Hypothalamus (tissue), 51 donors: ENCODE results near the gene HSDL2.
"Not testable (repeated sequence)": the region's sequence is repeated elsewhere in the genome, so short reads cannot be mapped to it uniquely, and the experiment has no call there.

Source experiments
- DNase-seq, 51 donors: peaks; one replicate each; lab custom pipeline; 2025; lab: John Stamatoyannopoulos, UW

HSDL2 gene

DNA sequence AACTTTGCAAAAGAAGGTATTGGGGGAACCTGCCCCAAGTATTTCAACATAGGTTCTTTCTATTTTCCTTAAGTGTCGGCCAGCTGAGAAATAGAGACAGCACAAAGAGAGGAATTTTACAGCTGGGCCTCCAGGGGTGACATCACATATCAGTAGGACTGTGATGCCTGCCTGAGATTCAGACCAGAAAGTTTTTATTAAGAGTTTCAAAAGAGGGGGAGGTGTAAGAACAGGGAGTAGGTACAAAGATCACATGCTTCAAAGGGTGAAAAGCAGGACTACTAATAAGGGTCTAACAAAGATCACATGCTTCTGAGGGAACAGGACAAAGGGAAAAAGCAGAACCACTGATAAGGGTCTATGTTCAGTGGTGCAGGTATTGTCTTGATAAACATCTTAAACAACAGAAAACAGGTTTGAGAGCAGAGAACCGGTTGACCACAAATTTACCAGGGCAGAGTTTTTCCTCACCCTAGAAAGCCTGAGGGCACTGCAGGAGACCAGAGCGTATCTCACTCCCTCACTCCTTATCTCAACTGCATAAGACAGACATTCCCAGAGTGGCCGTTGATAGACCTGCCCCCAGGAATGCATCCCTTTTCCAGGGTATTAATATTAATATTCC is 12.1 kb downstream of the HSDL2 start:
- DNase-seq, result not testable (repeated sequence)

DNA sequence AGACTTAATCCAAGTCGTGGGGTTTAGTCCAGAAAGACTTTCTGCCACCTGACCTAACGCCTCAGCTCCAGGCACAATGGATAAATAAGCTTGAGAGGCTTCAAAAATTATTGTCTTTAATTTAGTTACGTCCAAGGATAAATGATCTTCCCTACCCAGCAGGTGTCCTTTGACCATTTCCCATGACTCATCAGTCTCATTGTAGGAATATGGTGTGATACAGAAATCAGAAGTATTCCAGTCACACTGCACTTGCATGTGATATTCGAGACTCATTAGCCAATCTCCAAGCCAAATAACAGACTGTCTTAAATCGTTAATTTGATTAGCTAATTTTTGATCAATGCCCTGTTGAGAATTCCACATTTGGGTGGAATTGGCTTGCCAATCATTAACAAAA is 13.2 kb downstream of the HSDL2 start:
- not testable (repeated sequence) for DNase-seq

DNA sequence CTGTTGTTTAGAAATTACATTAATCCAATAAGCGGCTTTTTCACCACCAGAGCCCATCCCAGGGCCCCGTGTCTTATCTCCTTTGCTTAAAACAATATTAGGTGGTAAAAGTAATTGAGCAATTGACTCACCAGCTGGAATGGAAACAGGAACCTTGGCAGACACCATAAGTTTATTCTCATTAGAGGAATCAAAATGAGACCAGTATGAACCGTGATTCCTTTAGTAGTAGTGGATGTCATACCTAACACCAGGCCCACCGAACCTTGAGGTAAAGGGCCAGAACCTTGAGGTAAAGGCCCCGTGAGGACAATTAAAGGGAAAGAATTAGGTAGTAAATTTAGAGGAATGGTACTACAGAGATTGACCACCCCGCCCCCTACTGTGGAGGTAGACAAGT is 16.5 kb downstream of the HSDL2 start:
- no peak for DNase-seq

DNA sequence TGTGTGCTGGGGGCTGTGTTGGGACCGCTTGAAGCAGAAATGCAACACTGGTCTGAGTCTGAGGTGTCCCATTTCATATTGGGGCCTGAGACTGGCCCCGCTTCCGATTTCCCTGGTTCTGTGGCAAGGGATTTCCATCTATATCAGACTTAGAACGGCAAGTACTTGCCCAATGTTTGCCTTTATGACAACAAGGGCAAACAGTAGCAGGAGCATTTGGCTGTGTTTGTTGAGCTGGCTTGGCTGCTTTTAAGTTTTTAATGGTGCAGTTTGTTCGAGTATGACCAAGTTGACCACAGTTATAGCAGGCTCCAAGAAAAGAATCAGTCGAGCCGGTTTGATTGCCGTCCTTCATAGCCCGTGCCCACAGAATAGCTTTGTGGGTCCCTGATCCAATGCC is 17.0 kb downstream of the HSDL2 start:
- DNase-seq, result no peak

DNA sequence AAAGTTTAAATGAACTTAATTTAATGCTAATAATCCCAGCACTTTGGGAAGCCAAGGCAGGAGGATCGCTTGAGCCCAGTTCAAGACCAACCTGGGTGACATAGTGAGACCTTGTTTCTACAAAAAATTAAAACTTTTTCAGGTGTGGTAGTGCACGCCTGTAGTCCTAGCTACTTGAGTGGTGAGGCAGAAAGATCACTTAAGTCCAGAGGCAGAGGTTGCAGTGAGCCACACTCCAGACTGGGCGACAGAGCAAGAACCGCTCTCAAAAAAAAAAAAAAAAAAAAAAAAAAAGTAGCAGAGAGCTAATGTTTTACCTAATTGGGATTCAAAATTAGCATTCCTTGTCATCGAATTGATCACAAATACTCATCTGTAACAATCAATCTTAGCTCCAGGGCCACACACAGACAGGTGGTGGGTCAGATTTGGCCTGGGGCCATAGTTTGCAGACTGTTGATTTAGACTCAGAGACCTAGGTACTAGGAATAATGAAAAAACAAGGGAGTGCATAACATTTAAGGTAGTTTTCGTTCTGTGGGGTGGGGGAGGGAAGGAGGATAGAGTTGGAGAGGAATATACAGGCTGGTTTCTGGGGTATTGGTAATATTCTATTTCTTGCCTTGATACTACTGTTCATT is 21.4 kb downstream of the HSDL2 start:
- DNase-seq, result no peak

DNA sequence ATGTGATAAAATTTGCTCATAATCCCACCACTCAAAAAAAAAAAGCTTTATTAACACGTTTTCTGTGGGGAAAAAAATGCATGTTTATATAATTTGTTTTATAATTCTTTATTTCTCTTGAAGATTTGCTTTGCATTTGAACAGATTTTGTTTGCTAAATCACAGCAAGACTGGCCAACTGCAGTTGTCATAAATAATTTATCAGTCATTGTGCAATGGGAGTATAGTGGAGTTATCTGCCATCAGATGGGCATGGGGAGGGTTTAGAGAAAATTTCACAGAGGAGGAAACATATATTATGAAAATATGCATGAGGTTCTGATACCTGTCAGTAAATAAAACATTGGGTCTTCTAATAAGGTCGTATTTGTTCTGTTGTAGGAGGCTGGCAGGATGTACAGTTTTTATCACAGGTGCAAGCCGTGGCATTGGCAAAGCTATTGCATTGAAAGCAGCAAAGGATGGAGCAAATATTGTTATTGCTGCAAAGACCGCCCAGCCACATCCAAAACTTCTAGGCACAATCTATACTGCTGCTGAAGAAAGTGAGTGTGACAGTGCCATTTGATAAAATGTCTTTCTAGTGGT is 23.8 kb downstream of the HSDL2 start:
- no peak for DNase-seq

DNA sequence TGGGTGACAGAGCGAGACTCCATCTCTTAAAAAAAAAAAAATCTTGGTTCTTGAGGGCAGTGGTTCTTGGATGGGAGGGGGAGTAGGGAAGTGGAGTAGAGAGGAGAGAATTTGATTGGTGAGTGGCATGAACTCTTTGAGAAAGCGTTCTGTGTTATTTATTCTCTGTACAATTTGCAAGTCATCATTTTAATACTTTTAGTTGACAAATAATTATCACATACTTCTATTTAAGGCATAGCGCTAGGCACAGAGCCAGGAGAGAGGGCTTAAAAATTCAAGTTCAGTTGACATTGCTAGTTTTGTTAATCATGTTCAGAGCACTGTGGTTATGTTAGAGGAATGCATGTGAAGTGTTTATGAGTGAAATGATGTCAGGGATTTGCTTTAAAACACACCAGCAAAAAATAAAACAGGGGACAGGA is 24.6 kb downstream of the HSDL2 start:
- DNase-seq, result no peak

DNA sequence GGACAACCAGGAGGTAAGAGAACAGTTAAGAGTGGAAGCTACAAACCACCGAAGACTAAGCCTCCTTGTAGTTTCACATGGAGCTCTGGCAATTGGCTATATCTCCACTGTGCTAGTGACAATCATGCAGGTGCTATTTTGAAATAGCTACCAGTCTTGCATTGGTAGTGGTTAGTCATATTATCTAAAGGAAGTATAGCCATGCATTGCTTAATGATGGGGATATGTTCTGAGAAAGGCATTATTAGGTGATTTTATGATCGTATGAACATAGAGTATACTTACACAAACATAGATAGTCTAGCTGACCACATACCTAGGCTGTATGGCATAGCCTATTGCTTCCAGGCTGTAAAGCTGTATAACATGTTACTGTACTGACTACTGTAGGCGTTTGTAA is 28.4 kb downstream of the HSDL2 start:
- DNase-seq, result no peak

DNA sequence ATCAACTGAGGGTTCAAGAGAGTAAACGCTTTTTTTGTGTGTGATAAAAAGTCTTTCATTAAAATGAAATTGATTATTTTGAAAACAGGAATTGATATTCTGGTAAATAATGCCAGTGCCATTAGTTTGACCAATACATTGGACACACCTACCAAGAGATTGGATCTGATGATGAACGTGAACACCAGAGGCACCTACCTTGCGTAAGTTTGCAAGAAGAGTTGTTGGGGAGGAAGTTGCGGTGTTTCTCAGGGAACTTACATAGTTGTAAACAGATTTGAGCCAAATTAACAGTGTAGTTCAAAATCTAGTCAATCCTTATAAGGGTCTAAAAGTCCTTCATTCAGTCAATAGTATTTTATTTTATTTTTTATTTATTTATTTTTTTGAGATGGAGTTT is 28.9 kb downstream of the HSDL2 start:
- DNase-seq, result no peak

DNA sequence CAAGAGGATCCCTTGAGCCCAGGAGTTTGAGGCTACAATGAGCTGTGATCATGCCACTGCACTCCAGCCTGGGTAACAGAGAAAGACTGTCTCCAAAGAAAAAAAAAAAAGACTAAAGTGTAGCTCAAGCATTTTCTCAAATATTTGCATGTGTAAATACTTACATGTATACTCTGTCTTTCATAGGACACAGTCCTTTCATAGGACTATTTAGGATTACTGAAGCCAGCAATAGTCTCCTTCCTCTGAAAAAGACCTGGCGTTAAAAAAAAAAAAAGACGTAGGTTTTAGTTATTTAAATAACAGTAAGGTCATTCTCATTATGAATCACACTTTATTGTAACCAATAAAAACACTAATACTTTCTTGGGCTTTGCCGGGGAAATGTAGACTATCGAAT is 29.9 kb downstream of the HSDL2 start:
- DNase-seq, result no peak

DNA sequence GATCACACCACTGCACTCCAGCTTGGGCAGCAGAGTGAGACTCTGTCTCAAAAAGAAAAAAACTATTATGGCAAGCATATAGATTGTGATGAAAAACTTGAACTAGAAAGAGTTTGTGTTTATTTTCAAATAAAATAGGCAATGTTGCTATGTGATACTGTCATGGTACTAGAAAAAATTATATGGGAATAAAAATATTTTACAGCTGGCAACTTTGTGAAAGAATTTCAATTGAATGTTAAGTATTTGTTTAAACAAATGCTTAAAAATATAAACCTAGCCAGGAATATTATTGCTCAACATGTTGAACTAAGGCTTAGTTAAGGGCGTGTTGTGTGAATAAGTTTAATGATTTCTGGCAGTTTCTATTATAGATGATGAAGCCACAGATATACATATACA is 31.7 kb downstream of the HSDL2 start:
- DNase-seq, result no peak

DNA sequence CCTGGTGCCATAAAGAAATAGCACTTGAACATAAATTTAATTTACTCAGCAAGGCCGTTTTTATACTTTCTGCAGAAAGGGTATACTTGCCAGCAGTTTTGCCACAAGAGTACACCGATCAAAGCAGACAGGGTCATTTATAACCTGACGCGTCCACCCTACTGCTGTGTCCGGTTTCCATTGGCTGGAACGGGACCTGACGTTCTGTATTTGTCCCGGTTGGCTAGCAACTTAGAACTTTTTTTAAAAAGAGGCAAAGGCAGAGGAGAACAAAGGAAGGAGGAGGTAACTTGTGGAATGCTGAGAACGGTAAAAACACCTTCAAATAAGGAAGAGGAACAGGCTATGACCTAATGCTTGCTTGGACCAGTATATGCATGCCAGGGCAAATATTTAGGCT is 33.8 kb downstream of the HSDL2 start:
- DNase-seq, result not testable (repeated sequence)

DNA sequence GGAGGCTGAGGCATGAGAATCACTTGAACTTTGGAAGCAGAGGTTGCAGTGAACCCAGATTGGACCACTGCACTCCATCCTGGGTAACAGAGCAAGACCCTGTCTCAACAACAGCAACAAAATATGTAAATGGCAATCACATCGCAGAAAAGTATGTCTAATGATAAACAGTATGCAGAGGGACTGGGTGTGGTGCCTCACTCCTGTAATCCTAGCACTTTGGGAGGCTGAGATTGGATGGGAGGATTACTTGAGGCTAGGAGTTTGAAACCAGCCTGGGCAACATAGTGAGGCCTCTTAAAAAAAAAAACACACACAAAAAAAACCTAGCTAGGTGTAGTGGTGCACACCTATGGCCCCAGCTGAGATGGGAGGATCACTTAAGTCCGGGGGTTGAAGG is 40.3 kb downstream of the HSDL2 start:
- no peak for DNase-seq

DNA sequence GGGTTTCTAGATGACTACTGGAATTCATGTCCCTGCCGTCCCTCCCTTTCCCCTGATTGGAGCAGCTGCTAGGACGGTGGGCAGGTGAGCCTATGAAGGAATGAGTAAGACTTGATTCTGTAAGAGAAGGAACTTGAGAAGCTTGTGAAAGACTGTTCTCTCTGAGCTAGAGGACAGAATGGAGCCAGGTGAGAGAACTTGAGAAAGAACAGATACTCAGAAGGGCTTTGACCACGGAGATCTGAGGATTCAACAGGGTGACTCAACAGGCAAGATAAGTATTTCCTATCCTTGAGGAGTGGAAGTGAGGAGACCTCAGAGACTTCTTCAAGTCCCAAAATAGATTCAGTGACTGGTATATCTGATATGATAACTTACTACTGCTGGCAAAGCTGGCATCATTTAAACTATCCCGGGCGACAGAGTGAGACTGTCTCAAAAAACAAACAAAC is 41.9 kb downstream of the HSDL2 start:
- DNase-seq, result no peak

DNA sequence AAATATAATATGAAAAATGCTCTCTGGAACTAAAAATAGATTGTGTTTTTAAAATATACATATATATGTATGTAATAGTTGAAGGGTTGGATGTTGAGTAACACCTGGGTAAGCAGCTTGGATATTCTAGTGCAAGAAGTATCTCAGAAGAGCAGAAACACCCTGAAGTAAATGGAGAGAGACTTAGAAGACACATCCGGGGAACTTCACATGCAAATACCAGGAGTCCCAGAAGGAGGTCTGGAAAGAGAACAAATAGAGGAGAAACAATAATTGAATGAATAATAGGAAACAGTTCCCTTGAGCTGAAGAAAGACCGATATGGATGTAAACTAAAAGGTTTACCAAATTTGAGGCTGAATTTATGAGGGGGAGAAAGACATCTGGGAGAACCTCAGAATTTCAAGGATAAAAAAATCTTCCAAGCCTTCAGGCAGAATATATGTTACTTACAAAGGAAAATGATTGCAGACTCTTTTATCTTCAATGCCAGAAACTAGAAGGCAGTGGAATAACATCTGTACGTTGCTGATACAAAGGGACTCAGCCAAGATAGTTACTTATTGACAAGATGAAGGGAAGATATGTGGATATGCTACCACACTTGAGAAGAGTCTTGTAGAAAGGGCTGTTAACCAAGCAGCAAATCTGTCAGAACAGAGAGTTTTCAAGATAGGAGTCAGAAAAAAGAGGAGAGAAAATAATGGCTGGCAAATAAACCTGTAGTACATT is 42.7 kb downstream of the HSDL2 start:
- no peak for DNase-seq

DNA sequence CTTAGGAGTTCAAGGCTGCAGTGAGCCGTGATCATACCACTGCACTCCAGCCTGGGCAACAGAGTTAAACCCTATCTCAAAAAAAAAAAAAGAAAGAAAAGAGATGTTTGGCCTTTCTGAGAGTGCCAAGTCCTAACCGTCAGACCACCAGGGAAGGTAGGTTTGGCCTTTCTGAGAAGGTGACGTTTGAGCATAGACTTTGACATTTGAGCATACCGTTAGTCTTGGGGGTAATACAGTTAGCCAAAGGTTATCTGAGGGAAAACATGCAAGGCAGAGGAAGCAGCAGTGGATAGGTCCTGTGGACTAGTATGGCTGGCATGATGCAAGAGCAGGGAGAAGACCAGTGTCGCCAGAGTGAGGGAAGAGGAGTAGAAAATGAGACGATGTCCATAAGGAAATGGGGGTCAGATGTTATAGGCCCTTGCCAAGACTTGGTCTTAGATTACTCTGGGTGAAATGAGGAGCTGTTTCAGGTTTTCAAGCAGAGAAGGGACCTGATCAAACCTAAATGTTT is 50.2 kb downstream of the HSDL2 start:
- no peak for DNase-seq

DNA sequence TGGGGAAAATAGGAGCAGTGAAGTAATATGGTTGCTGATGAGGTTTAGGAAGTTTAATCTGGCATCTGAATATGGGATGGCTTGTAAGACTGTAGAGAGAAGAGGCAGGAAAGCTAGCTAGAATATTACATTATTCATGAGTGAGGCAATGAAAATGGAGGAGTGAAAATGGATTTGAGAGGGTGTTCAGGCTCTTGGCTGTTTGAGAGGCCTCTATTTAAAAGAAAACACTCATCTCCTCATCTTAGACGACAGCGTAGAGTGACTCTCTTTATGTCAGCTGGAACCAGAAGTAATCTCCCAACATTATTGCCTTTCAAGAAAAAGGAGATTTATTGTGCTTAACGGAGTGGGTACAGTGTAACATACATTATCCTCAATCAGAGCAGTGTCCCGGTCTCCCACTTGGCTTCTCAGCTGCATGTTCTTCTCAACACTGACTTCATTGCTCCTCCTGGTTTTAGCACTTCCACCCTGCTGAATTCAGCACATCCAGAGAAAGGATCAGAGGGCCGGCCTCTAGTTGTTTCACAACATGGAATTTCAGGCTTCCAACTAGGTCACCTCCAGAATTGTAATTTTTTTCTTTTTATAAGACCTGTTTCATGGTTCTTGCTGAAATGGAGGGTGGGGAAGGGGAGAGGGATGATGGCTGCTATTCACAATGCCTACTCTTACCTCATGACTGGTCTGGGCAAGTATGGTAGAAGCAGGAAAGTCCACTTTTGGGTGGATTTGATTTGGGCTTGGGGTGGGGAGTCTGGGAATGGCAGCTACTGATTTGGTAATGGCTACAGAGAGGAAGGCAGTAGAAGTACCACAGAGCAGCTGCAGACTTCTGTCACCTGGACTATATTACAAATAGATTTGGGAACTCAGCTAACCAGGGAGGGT is 53.8 kb downstream of the HSDL2 start:
- DNase-seq, result no peak

DNA sequence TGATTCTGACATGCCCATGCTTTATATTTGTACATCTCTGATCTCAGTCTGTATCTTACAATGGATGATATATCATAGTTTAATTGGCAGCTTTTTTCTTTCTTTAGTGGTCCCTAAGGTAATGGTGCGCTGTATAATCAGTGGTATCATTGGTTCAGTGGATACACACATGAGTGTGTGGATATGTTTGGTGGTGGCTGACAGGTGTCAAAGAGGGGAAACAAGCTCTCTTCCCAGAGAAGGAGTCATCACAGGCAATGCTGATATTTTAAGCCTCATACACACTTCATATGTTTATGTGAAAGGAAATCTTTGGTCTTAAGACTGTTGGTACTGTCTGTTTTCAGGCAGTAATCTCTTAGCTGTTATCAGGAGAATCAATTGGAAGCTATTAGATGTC is 54.6 kb downstream of the HSDL2 start:
- DNase-seq, result no peak

DNA sequence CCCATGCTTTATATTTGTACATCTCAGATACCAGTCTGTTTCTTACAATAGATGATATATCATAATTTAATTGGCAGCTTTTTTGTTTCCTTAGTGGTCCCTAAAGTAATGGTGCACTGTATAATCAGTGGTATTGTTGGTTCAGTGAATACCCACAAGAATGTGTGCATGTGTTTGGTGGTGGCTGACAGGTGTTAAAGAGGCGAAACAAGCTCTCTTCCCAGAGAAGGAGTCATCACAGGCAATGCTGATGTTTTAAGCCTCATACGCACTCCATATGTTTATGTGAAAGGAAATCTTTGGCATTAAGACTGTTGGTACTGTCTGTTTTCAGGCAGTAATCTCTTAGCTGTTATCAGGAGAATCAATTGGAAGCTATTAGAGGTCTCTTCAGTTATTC is 57.5 kb downstream of the HSDL2 start:
- no peak for DNase-seq

DNA sequence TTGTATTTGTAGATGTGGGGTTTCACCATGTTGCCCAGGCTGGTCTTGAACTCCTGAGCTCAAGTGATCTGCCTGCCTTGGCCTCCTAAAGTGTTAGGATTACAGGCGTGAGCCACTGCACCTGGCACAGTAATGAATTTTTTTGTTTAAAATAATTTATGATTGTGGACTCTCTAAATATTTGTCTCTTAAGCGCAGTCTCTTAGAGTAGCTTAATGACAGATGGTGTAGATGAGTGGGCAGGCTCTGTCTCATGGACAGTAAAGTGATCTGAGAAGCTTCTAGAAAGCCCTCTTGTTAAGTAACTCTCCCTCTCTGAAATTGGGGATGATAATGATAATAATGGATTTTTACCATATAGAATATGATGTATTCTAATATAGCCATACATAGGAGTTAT is 59.3 kb downstream of the HSDL2 start:
- no peak for DNase-seq
